GM12878 (cell line): ENCODE measurements around the gene PTPMT1. TPM values are rescaled to one million over a fixed set of nuclear protein-coding genes. Genes with fewer than 3 reads are reported as not detected.

Experiments
- ATAC-seq: fragments of 200-7000 bp; cut with Tn5 transposase; 3 replicates; pipeline ENCODE4 v1.9.1; 2020; ENCODE audit warnings: mild to moderate bottlenecking, moderate library complexity
- BruUV-seq: library from RNA; stranded (reverse); fragments of 400-500 nt; replicated peaks from 2 replicates; lab custom pipeline; 2021; lab: Mats Ljungman, UMichigan
- CTCF ChIA-PET: fragments of 300-600 bp; sonication (Branson Sonifier 250); formaldehyde crosslinking; extraction: SDS; loops from one replicate; lab custom pipeline; 2021; ENCODE audit warnings: inconsistent platforms; lab: Yijun Ruan, JAX
- POLR2A ChIA-PET: fragments of 350-600 bp; formaldehyde crosslinking; extraction: SDS; loops from one replicate; lab custom pipeline; 2021; ENCODE audit warnings: inconsistent platforms; lab: Charles Lee
- RAD21 ChIA-PET: fragments of 300-600 bp; sonication (Branson Sonifier 250); formaldehyde crosslinking; loops from one replicate; lab custom pipeline; 2023; ENCODE audit warnings: antibody characterized with exemption; ENCODE audit not compliant: unreplicated experiment; lab: Charles Lee
- SMC1A ChIA-PET: fragments of 300-600 bp; sonication (Branson Sonifier 250); formaldehyde crosslinking; loops from one replicate; lab custom pipeline; 2023; ENCODE audit not compliant: unreplicated experiment, uncharacterized antibody; lab: Charles Lee
- DNase-seq: peaks from one replicate; pipeline ENCODE4 v3.0.0-alpha.2; 2011; ENCODE audit warnings: low read depth, low spot score
- FAIRE-seq: peaks from 3 replicates; lab custom pipeline; 2011; peaks lifted over from hg19 to GRCh38; lab: Jason Lieb, UNC
- H2AFZ ChIP-seq: 2 replicates; pipeline ENCODE4 v1.6.0; 2011; ENCODE audit warnings: low read depth, low read length, control low read depth; ENCODE audit not compliant: control insufficient read depth
- H3K27ac ChIP-seq: 2 replicates; pipeline ENCODE4 v1.5.1; 2011; ENCODE audit warnings: control low read depth; ENCODE audit not compliant: control insufficient read depth, insufficient read depth
- H3K27me3 ChIP-seq, 2 experiments: replicated peaks in 1 of 2; 2 replicates each; pipeline versions ENCODE4 v1.6.0 to v1.6.1; 2011; ENCODE audit warnings: low read length in 1 of 2; ENCODE audit not compliant: control insufficient read depth in 2 of 2, insufficient read depth in 2 of 2
- H3K36me3 ChIP-seq, 2 experiments: 2 replicates each; pipeline ENCODE4 v1.5.1; 2011; ENCODE audit warnings: low read length in 1 of 2; ENCODE audit not compliant: control insufficient read depth in 2 of 2, insufficient read depth in 2 of 2
- H3K4me1 ChIP-seq: 2 replicates; pipeline ENCODE4 v1.6.1; 2011; ENCODE audit warnings: mild to moderate bottlenecking, low read length, moderate library complexity, mixed read lengths; ENCODE audit not compliant: control insufficient read depth, insufficient read depth
- H3K4me2 ChIP-seq: 2 replicates; pipeline ENCODE4 v1.6.0; 2011; ENCODE audit warnings: control low read depth; ENCODE audit not compliant: control insufficient read depth, insufficient read depth
- H3K4me3 ChIP-seq: fragments of 200-600 bp; sonication (generic); 2 replicates; pipeline ENCODE4 v1.5.1; 2016
- H3K79me2 ChIP-seq: 2 replicates; pipeline ENCODE4 v1.6.0; 2011; ENCODE audit warnings: low read length; ENCODE audit not compliant: control insufficient read depth, insufficient read depth
- H3K9ac ChIP-seq: 2 replicates; pipeline ENCODE4 v1.8.0; 2011; ENCODE audit warnings: low read length, control low read depth, mixed read lengths; ENCODE audit not compliant: control insufficient read depth, insufficient read depth
- H3K9me3 ChIP-seq: replicated peaks from 3 replicates; pipeline ENCODE4 v1.5.1; 2011; ENCODE audit warnings: mild to moderate bottlenecking, low read length; ENCODE audit not compliant: control insufficient read depth, insufficient read depth
- H4K20me1 ChIP-seq: 2 replicates; pipeline ENCODE4 v1.6.0; 2011; ENCODE audit not compliant: control insufficient read depth, insufficient read depth
- DPF2 ChIP-seq: fragments of 450-650 bp; IDR thresholded peaks from 2 replicates; pipeline ENCODE4 v1.6.1; 2017; ENCODE audit warnings: mild to moderate bottlenecking
- EP300 ChIP-seq, 2 experiments: fragments of 150-350 bp in 1 of 2; IDR thresholded peaks; 2 replicates each; pipeline ENCODE4 v1.6.1; 2011 to 2012; ENCODE audit warnings: low read depth in 2 of 2, low read length in 2 of 2, borderline replicate concordance in 1 of 2, improper control_type of control experiment in 1 of 2, inconsistent platforms in 1 of 2; ENCODE audit not compliant: control insufficient read depth in 1 of 2
- HDAC6 ChIP-seq: fragments of 200-600 bp; sonication (generic); IDR thresholded peaks from one replicate; pipeline ENCODE4 v1.8.0; 2017; ENCODE audit warnings: antibody characterized with exemption; ENCODE audit not compliant: unreplicated experiment
- HSF1 ChIP-seq: fragments of 150-350 bp; IDR thresholded peaks from 2 replicates; pipeline ENCODE4 v1.6.1; 2014; ENCODE audit warnings: mild to moderate bottlenecking, low read depth, low read length
- RELA ChIP-seq: fragments of 450-650 bp; IDR thresholded peaks from 2 replicates; pipeline ENCODE4 v1.8.0; 2014; ENCODE audit warnings: borderline replicate concordance; ENCODE audit not compliant: partially characterized antibody
- SIX5 ChIP-seq: IDR thresholded peaks from 2 replicates; pipeline ENCODE4 v1.6.1; 2011; ENCODE audit warnings: mild to moderate bottlenecking, low read depth, low read length, moderate library complexity; ENCODE audit not compliant: severe bottlenecking
- STAT1 ChIP-seq: fragments of 450-650 bp; conservative IDR thresholded peaks from 2 replicates; pipeline ENCODE4 v1.6.1; 2014; ENCODE audit warnings: antibody characterized with exemption, mild to moderate bottlenecking
- STAT3 ChIP-seq: IDR thresholded peaks from 2 replicates; pipeline ENCODE4 v1.6.1; 2011; ENCODE audit warnings: low read depth, low read length, improper control_type of control experiment
- TCF7 ChIP-seq: IDR thresholded peaks from 2 replicates; pipeline ENCODE4 v1.6.1; 2014; ENCODE audit warnings: antibody characterized with exemption, borderline replicate concordance
- ZBTB40 ChIP-seq: fragments of 450-650 bp; IDR thresholded peaks from 2 replicates; pipeline ENCODE4 v1.6.1; 2016; ENCODE audit warnings: mild to moderate bottlenecking, moderate library complexity, borderline replicate concordance
- ZNF274 ChIP-seq: IDR thresholded peaks from one replicate; pipeline ENCODE4 v1.8.0; 2011; ENCODE audit not compliant: insufficient read length, insufficient read depth
- ZNF592 ChIP-seq: fragments of 450-650 bp; IDR thresholded peaks from 2 replicates; pipeline ENCODE4 v1.6.1; 2017; ENCODE audit warnings: mild to moderate bottlenecking, moderate library complexity
- WGBS: methylation state at CpG from one replicate; pipeline ENCODE4 v1.1.6; 2016; ENCODE audit warnings: low lambda C conversion rate; ENCODE audit not compliant: insufficient replicate concordance, insufficient coverage; ENCODE audit errors: missing lambda C conversion rate; 5-methylcytosine and 5-hydroxymethylcytosine counted together
- in situ Hi-C: fragments of 300-500 bp; cut with MboI; formaldehyde crosslinking; loops from 9 replicates; pipeline ENCODE4 v1.14.3; 2018; ENCODE audit warnings: mixed read lengths
- intact Hi-C: fragments of 100-400 bp; cut with micrococcal nuclease; formaldehyde crosslinking; loops from one replicate; pipeline ENCODE4 v1.14.2; 2022; ENCODE audit not compliant: unreplicated experiment
- polyA plus RNA-seq, 11 experiments: library from polyadenylated mRNA; depleted of rRNA in 4 of 11; unstranded in 6 of 11; stranded (reverse) in 5 of 11; fragments of >200 nt; fragmentation: Nextera tagmentation in 4 of 11; fragmentation: Illumina TruSeq in 1 of 11; extraction: Ambion mirVana in 4 of 11; extraction: Trizol in 1 of 11; gene quantifications; 1 replicate in 1 of 11; 2 replicates in 10 of 11; pipeline versions ENCODE4 v1.2.1 to v1.2.3, GENCODE V29; 2011 to 2016; ENCODE audit warnings: inconsistent platforms in 2 of 11, missing spikeins in 2 of 11, low read depth in 1 of 11
- total RNA-seq, 4 experiments: library from RNA; depleted of rRNA in 3 of 4; stranded (reverse); fragments of >200 nt in 3 of 4; fragmentation: Illumina TruSeq in 1 of 4; extraction: Trizol in 1 of 4; gene quantifications; 2 replicates each; pipeline versions ENCODE4 v1.2.1 to v1.2.3, GENCODE V29; 2013 to 2021

PTPMT1 gene
- total and polyA plus RNA-seq, 10 of the 15 experiments (the other 5 are each of a cell fraction or from before 2014, with no cell fraction given), result 12.0 to 116 (median 58.2) TPM

GRCh38 chr11:47570651-47571356 lies 5.4 kb downstream of the PTPMT1 start:
- FAIRE-seq (no peak), ATAC-seq (no peak), DNase-seq (no peak)
- no TSS peak for BruUV-seq
- WGBS, result 76% methylated on average over 3 of the region's 3 CpGs
- Histone ChIP-seq H3K9me3 (no peaks in the 10 kb centered on the region), H3K4me1 (no peaks in the 10 kb centered on the region), H3K27ac (no peak overlapping the region), H3K9ac (no peak overlapping the region), H3K4me3 (no peak overlapping the region), H3K79me2 (peaks cover 20% of the 10 kb centered on the region), H3K36me3 (peaks cover 10 to 36% of the 10 kb centered on the region in 2 experiments), H3K27me3 (no peaks in the 10 kb centered on the region), H4K20me1 (0 out of 2 replicates have a peak, but pooled peaks cover 3% of the 10 kb centered on the region), H3K4me2 (no peak overlapping the region), H2AFZ (no peak overlapping the region)
- ChIA-PET RAD21 (interaction anchor here (1.1 kb wide), 1 partner anchor 278 kb away, joined by 3 read pairs; the partner anchor contains the start of gene NUP160), SMC1A (interaction anchor here (0.7 kb wide), 3 partner anchors 64 to 152 kb away, joined by 3 to 4 read pairs (median 4); no protein-coding TSS in a partner anchor), CTCF (interaction anchor here (0.6 to 1.0 kb wide), 2 partner anchors 12 to 284 kb away, joined by 3 read pairs; no protein-coding TSS in a partner anchor), POLR2A (interaction anchor here (2.4 kb wide), 1 partner anchor 9 kb away, joined by 7 read pairs; no protein-coding TSS in a partner anchor)
- in situ Hi-C loops (no loop called here), intact Hi-C loops (no loop called here)
- TF ChIP-seq SIX5, result no peak
- no peak for TF ChIP-seq HSF1
- TF ChIP-seq ZBTB40, result no peak
- TF ChIP-seq ZNF592, result no peak
- TF ChIP-seq STAT1, result no peak
- no peak for TF ChIP-seq ZNF274
- no peak for TF ChIP-seq DPF2
- no peak for TF ChIP-seq HDAC6
- no peak for TF ChIP-seq EP300 (IDR thresholded peaks at IDR 0.05; ENCODE audit: borderline replicate concordance in 1 of 2, control insufficient read depth in 1 of 2, low read depth in 2 of 2, low read length in 2 of 2)
- no peak for TF ChIP-seq RELA
- TF ChIP-seq TCF7, result no peak
- no peak for TF ChIP-seq STAT3
